H1 (cell line): Measurements from ENCODE around the gene WDR1. TPM values are rescaled to one million over a fixed set of nuclear protein-coding genes. Genes with fewer than 3 reads are reported as not detected.

Experiments
- CTCF ChIA-PET: fragments of 300-600 bp; sonication (Branson Sonifier 250); formaldehyde crosslinking; loops from one replicate; lab custom pipeline; 2021; ENCODE audit not compliant: partially characterized antibody; lab: Charles Lee
- POLR2A ChIA-PET: fragments of 300-600 bp; sonication (Branson Sonifier 250); formaldehyde crosslinking; loops from one replicate; lab custom pipeline; 2021; ENCODE audit warnings: inconsistent platforms; ENCODE audit not compliant: partially characterized antibody; lab: Charles Lee
- DNase-seq, 2 experiments: peaks; one replicate each; pipeline versions ENCODE4 v3.0.0 to v3.0.0-alpha.2; 2010 to 2022; ENCODE audit warnings: low spot score in 2 of 2, low read depth in 1 of 2, mixed read lengths in 1 of 2
- FAIRE-seq: peaks from 2 replicates; lab custom pipeline; 2011; peaks lifted over from hg19 to GRCh38; lab: Jason Lieb, UNC
- H2AFZ ChIP-seq: 2 replicates; pipeline ENCODE4 v1.8.1; 2012; ENCODE audit warnings: low read length, inconsistent platforms
- H2AK5ac ChIP-seq: 2 replicates; pipeline ENCODE4 v1.6.1; 2013; ENCODE audit warnings: low read depth, low read length
- H2BK120ac ChIP-seq: replicated peaks from 2 replicates; pipeline ENCODE3; 2013; ENCODE audit warnings: low read depth, low read length, inconsistent platforms
- H2BK12ac ChIP-seq: 2 replicates; pipeline ENCODE4 v1.6.1; 2013; ENCODE audit warnings: low read depth, low read length
- H2BK15ac ChIP-seq: 2 replicates; pipeline ENCODE4 v1.6.1; 2013; ENCODE audit warnings: low read length
- H2BK20ac ChIP-seq: 2 replicates; pipeline ENCODE4 v1.6.1; 2013; ENCODE audit warnings: low read length
- H2BK5ac ChIP-seq: 2 replicates; pipeline ENCODE4 v1.6.1; 2013; ENCODE audit warnings: low read depth, low read length
- H3K14ac ChIP-seq: 2 replicates; pipeline ENCODE4 v1.6.1; 2013; ENCODE audit warnings: inconsistent platforms; ENCODE audit not compliant: insufficient read length
- H3K18ac ChIP-seq: 2 replicates; pipeline ENCODE4 v1.6.1; 2013; ENCODE audit warnings: low read length; ENCODE audit errors: extremely low read depth
- H3K23ac ChIP-seq: 2 replicates; pipeline ENCODE4 v1.6.1; 2013; ENCODE audit warnings: inconsistent platforms; ENCODE audit not compliant: insufficient read length
- H3K23me2 ChIP-seq: 2 replicates; pipeline ENCODE4 v1.6.1; 2013; ENCODE audit warnings: low read depth, low read length
- H3K27ac ChIP-seq: 2 replicates; pipeline ENCODE4 v1.6.1; 2011; ENCODE audit warnings: low read depth, low read length, inconsistent platforms
- H3K27me3 ChIP-seq, 4 experiments: replicated peaks in 1 of 4; 1 replicate in 1 of 4; 2 replicates in 3 of 4; pipeline versions ENCODE4 v1.6.1 to v1.8.1; 2011 to 2013; ENCODE audit warnings: low read length in 3 of 4, mild to moderate bottlenecking in 3 of 4, inconsistent platforms in 2 of 4, mixed read lengths in 2 of 4, moderate library complexity in 1 of 4; ENCODE audit not compliant: control insufficient read depth in 3 of 4, insufficient read depth in 3 of 4; ENCODE audit errors: extremely low read depth in 1 of 4
- H3K36me3 ChIP-seq, 4 experiments: 2 replicates each; pipeline versions ENCODE4 v1.6.1 to v1.8.1; 2011 to 2013; ENCODE audit warnings: mild to moderate bottlenecking in 4 of 4, low read length in 3 of 4, moderate library complexity in 2 of 4, control low read depth in 1 of 4, inconsistent platforms in 1 of 4; ENCODE audit not compliant: insufficient read depth in 4 of 4, control insufficient read depth in 2 of 4
- H3K4ac ChIP-seq: replicated peaks from 2 replicates; pipeline ENCODE3; 2013; ENCODE audit warnings: low read length, low read depth, mixed read lengths, inconsistent platforms; ENCODE audit not compliant: insufficient read length
- H3K4me1 ChIP-seq, 4 experiments: replicated peaks in 1 of 4; 1 replicate in 1 of 4; 2 replicates in 3 of 4; pipeline versions ENCODE4 v1.6.1 to v1.8.1; 2011 to 2013; ENCODE audit warnings: low read length in 3 of 4, inconsistent platforms in 2 of 4, mixed read lengths in 1 of 4; ENCODE audit not compliant: insufficient read depth in 4 of 4, control insufficient read depth in 3 of 4
- H3K4me2 ChIP-seq, 2 experiments: 2 replicates each; pipeline versions ENCODE4 v1.6.1 to v1.8.1; 2011 to 2013; ENCODE audit warnings: low read depth in 2 of 2, low read length in 2 of 2, control low read depth in 1 of 2, inconsistent platforms in 1 of 2, mild to moderate bottlenecking in 1 of 2; ENCODE audit not compliant: insufficient read depth in 1 of 2
- H3K4me3 ChIP-seq, 4 experiments: fragments of 200-600, 300-600 bp in 1 of 4; sonication (generic), shearing (Covaris generic), sonication (Bioruptor Twin) in 1 of 4; 2 replicates each; pipeline versions ENCODE4 v1.5.1 to v1.8.1; 2011 to 2016; ENCODE audit warnings: low read length in 4 of 4, low read depth in 3 of 4, control low read depth in 2 of 4, inconsistent platforms in 2 of 4, mild to moderate bottlenecking in 2 of 4, mixed read lengths in 1 of 4, moderate library complexity in 1 of 4; ENCODE audit not compliant: insufficient read depth in 2 of 4; ENCODE audit errors: extremely low read depth in 1 of 4
- H3K56ac ChIP-seq: replicated peaks from 2 replicates; pipeline ENCODE3; 2013; ENCODE audit warnings: low read depth, mild to moderate bottlenecking, mixed read lengths, low read length, inconsistent platforms; ENCODE audit not compliant: insufficient read length
- H3K79me1 ChIP-seq: 2 replicates; pipeline ENCODE4 v1.6.1; 2013; ENCODE audit warnings: low read depth, low read length, control low read depth
- H3K79me2 ChIP-seq, 2 experiments: 2 replicates each; pipeline versions ENCODE4 v1.6.1 to v1.8.1; 2012 to 2013; ENCODE audit warnings: low read length in 2 of 2, mild to moderate bottlenecking in 2 of 2, inconsistent platforms in 1 of 2; ENCODE audit not compliant: insufficient read depth in 2 of 2, control insufficient read depth in 1 of 2
- H3K9ac ChIP-seq, 4 experiments: replicated peaks in 1 of 4; 1 replicate in 1 of 4; 2 replicates in 3 of 4; pipeline versions ENCODE4 v1.6.1 to v1.8.1; 2011 to 2013; ENCODE audit warnings: low read depth in 3 of 4, low read length in 3 of 4, control low read depth in 2 of 4, mild to moderate bottlenecking in 2 of 4, moderate library complexity in 2 of 4, inconsistent platforms in 1 of 4; ENCODE audit errors: extremely low read depth in 1 of 4
- H3K9me3 ChIP-seq, 2 experiments: 2 replicates each; pipeline versions ENCODE4 v1.6.1 to v1.8.1; 2012 to 2013; ENCODE audit warnings: mild to moderate bottlenecking in 2 of 2, moderate library complexity in 2 of 2, control low read depth in 1 of 2, inconsistent platforms in 1 of 2, low read depth in 1 of 2, low read length in 1 of 2, mixed read lengths in 1 of 2; ENCODE audit not compliant: insufficient read depth in 2 of 2
- H4K20me1 ChIP-seq, 2 experiments: replicated peaks in 1 of 2; 2 replicates each; pipeline versions ENCODE3 to v1.8.1; 2011 to 2013; ENCODE audit warnings: inconsistent platforms in 2 of 2, low read length in 2 of 2, mild to moderate bottlenecking in 1 of 2; ENCODE audit not compliant: insufficient read depth in 2 of 2, control insufficient read depth in 1 of 2
- H4K5ac ChIP-seq: 2 replicates; pipeline ENCODE4 v1.6.1; 2013; ENCODE audit warnings: low read length, low read depth, mixed read lengths, inconsistent platforms; ENCODE audit not compliant: insufficient read length
- H4K8ac ChIP-seq: 2 replicates; pipeline ENCODE4 v1.8.0; 2013; ENCODE audit warnings: mild to moderate bottlenecking, moderate library complexity, low read length, inconsistent platforms; ENCODE audit not compliant: insufficient read depth; ENCODE audit errors: extremely low read depth
- H4K91ac ChIP-seq: replicated peaks from 2 replicates; pipeline ENCODE3; 2013; ENCODE audit warnings: low read length, mixed read lengths, inconsistent platforms; ENCODE audit not compliant: insufficient read length
- ASH2L ChIP-seq: fragments of 200-600, 300-600 bp; sonication (generic); IDR thresholded peaks from one replicate; pipeline ENCODE4 v1.7.1; 2017; ENCODE audit warnings: low read length
- BRCA1 ChIP-seq: IDR thresholded peaks from 2 replicates; pipeline ENCODE4 v1.6.1; 2012; ENCODE audit warnings: low read depth, low read length, improper control_type of control experiment
- CHD1 ChIP-seq: IDR thresholded peaks from 2 replicates; pipeline ENCODE4 v1.6.1; 2012; ENCODE audit warnings: low read depth, low read length, improper control_type of control experiment
- CHD2 ChIP-seq: IDR thresholded peaks from 2 replicates; pipeline ENCODE4 v1.6.1; 2012; ENCODE audit warnings: low read length, improper control_type of control experiment
- SRF ChIP-seq: IDR thresholded peaks from 2 replicates; pipeline ENCODE4 v1.6.1; 2011; ENCODE audit warnings: mild to moderate bottlenecking, low read depth, low read length, moderate library complexity
- TAF7 ChIP-seq: optimal IDR thresholded peaks from 2 replicates; pipeline ENCODE3; 2011; ENCODE audit warnings: low read depth, mild to moderate bottlenecking, inconsistent platforms, low read length, moderate library complexity, borderline replicate concordance
- ZNF274 ChIP-seq: IDR thresholded peaks from 2 replicates; pipeline ENCODE4 v1.7.0; 2012; ENCODE audit warnings: low read length, borderline replicate concordance; ENCODE audit errors: extremely low read depth
- WGBS, 2 experiments: shearing (Covaris generic) in 1 of 2; methylation state at CpG; one replicate each; pipeline versions ENCODE4 v1.1.6 to v1.1.7; 2013 to 2015; ENCODE audit warnings: low lambda C conversion rate in 2 of 2, mixed read lengths in 2 of 2, inconsistent platforms in 1 of 2, low coverage in 1 of 2, missing lambda C conversion rate in 1 of 2; ENCODE audit not compliant: insufficient replicate concordance in 2 of 2, insufficient coverage in 1 of 2, insufficient read length in 1 of 2; ENCODE audit errors: extremely low coverage in 1 of 2, missing lambda C conversion rate in 1 of 2; 5-methylcytosine and 5-hydroxymethylcytosine counted together
- polyA plus RNA-seq, 7 experiments: library from polyadenylated mRNA; depleted of rRNA in 3 of 7; stranded (reverse) in 5 of 7; unstranded in 2 of 7; fragments of >200 nt in 5 of 7; fragments of 200-250 nt in 2 of 7; gene quantifications; 1 replicate in 5 of 7; 2 replicates in 1 of 7; 4 replicates in 1 of 7; pipeline versions ENCODE4 v1.2.1 to v1.2.3, GENCODE V29; 2011 to 2013; ENCODE audit warnings: missing spikeins in 2 of 7, mixed read lengths in 2 of 7
- total RNA-seq: library from RNA; stranded (reverse); fragmentation: NEBNext Ultra II Directional; extraction: Animal tissue kit (Norgen Biotek cat#: 25700); gene quantifications from 2 replicates; pipeline ENCODE4 v1.2.1, GENCODE V29; 2021
- TF ChIP-seq, protein P1 (sequence below): IDR thresholded peaks from 2 replicates; pipeline ENCODE4 v1.6.1; 2011; ENCODE audit warnings: low read length, improper control_type of control experiment
- TF ChIP-seq, protein P2 (sequence below), 3 experiments: IDR thresholded peaks; 1 replicate in 2 of 3; 2 replicates in 1 of 3; pipeline versions ENCODE4 v1.5.1 to v1.6.1; 2011; ENCODE audit warnings: low read length in 3 of 3, mild to moderate bottlenecking in 3 of 3, inconsistent platforms in 2 of 3, low read depth in 1 of 3, moderate library complexity in 1 of 3; ENCODE audit not compliant: insufficient read depth in 1 of 3; ENCODE audit errors: control extremely low read depth in 1 of 3

Gene WDR1
- total and polyA plus RNA-seq, 2 of the 8 experiments (the other 6 are each of a cell fraction or from before 2014, with no cell fraction given): 315 to 377 TPM

DNA sequence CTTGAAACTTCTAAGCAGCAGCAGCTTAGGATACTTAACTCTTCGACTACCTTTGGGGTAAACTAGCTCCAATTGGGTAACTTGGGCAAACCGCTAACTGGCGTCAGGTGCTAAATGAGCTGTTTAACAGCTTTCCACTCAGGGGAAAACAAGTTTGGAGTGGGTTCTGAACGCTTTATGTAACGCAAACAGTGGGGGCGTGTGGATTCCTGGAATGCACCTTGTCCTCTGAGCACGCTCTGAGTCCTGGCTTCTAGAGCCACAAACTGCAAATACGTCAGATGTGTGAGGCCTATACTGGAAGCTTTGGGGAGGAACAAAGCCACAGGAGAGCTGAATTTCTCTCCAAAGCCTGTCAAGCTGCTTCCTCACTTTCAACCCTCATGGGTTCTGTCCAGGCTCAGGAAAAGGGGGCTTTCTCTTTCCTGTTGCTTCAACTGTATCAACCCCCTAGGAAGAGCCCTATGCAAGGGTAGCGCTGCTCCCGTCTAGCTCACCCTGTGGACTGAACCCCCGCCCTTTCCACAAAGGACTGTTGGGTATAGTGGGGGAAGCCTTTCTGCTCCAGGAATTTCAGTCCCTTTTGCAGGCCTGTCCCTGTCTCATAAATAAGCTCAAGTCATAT, 4.5 kb upstream of the WDR1 start:
- no peak overlapping the region for H2BK5ac ChIP-seq
- no peaks in the 10 kb centered on the region for H4K20me1 ChIP-seq
- no peak overlapping the region for H2BK12ac ChIP-seq
- no peak overlapping the region for H2BK20ac ChIP-seq
- H3K23ac ChIP-seq: no peak overlapping the region
- no peak overlapping the region for H3K4me2 ChIP-seq
- H2AK5ac ChIP-seq: no peak overlapping the region
- H2BK15ac ChIP-seq: no peak overlapping the region
- POLR2A ChIA-PET: interaction anchor here (1.4 to 6.9 kb wide), 6 partner anchors 10 to 38 kb away, joined by 3 to 140 read pairs (median 7); no protein-coding TSS in a partner anchor
- no peak overlapping the region for H4K5ac ChIP-seq
- no peak overlapping the region for H3K14ac ChIP-seq
- DNase-seq (no peak), FAIRE-seq (no peak)
- H4K8ac ChIP-seq: no peak overlapping the region
- CTCF ChIA-PET: interaction anchor here (0.9 to 3.4 kb wide), 5 partner anchors 18 to 39 kb away, joined by 3 to 22 read pairs (median 3); no protein-coding TSS in a partner anchor
- H3K4me3 ChIP-seq: no peak overlapping the region
- 88% methylated on average over 11 of the region's 11 CpGs; no CpG with 5 or more reads in 1 of the 2 experiments for WGBS, 2 experiments
- no peak overlapping the region for H3K18ac ChIP-seq
- H3K36me3 ChIP-seq: no peaks in the 10 kb centered on the region
- H2BK120ac ChIP-seq: no peak overlapping the region
- H3K27ac ChIP-seq: no peak overlapping the region
- H3K27me3 ChIP-seq: no peaks in the 10 kb centered on the region
- no peak overlapping the region for H4K91ac ChIP-seq
- no peaks in the 10 kb centered on the region for H3K79me2 ChIP-seq
- no peaks in the 10 kb centered on the region; the same call in none of the 2 replicates for H3K79me1 ChIP-seq
- H3K4me1 ChIP-seq: peaks cover 8 to 20% (median 13%) of the 10 kb centered on the region in 4 experiments
- peaks cover 5% of the 10 kb centered on the region; the same call in 1 of the 2 replicates for H3K23me2 ChIP-seq
- no peak overlapping the region for H3K4ac ChIP-seq
- no peak overlapping the region for H2AFZ ChIP-seq
- no peak overlapping the region for H3K56ac ChIP-seq
- no peak overlapping the region; a peak in 1 of 7 replicates for H3K9ac ChIP-seq
- H3K9me3 ChIP-seq: no peaks in the 10 kb centered on the region
- no peak for TF ChIP-seq SRF
- TF ChIP-seq, protein P1, sequence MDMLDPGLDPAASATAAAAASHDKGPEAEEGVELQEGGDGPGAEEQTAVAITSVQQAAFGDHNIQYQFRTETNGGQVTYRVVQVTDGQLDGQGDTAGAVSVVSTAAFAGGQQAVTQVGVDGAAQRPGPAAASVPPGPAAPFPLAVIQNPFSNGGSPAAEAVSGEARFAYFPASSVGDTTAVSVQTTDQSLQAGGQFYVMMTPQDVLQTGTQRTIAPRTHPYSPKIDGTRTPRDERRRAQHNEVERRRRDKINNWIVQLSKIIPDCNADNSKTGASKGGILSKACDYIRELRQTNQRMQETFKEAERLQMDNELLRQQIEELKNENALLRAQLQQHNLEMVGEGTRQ: no peak
- TF ChIP-seq, protein P2, sequence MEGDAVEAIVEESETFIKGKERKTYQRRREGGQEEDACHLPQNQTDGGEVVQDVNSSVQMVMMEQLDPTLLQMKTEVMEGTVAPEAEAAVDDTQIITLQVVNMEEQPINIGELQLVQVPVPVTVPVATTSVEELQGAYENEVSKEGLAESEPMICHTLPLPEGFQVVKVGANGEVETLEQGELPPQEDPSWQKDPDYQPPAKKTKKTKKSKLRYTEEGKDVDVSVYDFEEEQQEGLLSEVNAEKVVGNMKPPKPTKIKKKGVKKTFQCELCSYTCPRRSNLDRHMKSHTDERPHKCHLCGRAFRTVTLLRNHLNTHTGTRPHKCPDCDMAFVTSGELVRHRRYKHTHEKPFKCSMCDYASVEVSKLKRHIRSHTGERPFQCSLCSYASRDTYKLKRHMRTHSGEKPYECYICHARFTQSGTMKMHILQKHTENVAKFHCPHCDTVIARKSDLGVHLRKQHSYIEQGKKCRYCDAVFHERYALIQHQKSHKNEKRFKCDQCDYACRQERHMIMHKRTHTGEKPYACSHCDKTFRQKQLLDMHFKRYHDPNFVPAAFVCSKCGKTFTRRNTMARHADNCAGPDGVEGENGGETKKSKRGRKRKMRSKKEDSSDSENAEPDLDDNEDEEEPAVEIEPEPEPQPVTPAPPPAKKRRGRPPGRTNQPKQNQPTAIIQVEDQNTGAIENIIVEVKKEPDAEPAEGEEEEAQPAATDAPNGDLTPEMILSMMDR (IDR thresholded peaks at IDR 0.05; ENCODE audit: control extremely low read depth in 1 of 3, insufficient read depth in 1 of 3, low read depth in 1 of 3, low read length in 3 of 3): no peak
- no peak for TF ChIP-seq CHD2
- TF ChIP-seq TAF7: no peak
- TF ChIP-seq CHD1: no peak
- no peak for TF ChIP-seq BRCA1
- TF ChIP-seq ASH2L: no peak
- no peak for TF ChIP-seq ZNF274
